GM21825 (cell line): Measurements from ENCODE around the gene FAM3C.

Experiments used
- ATAC-seq: cut with Tn5 transposase; IDR thresholded peaks from one replicate; pipeline ENCODE4 v1.9.1; 2021; ENCODE audit warnings: mild to moderate bottlenecking, moderate library complexity; ENCODE audit not compliant: unreplicated experiment

FAM3C gene

DNA sequence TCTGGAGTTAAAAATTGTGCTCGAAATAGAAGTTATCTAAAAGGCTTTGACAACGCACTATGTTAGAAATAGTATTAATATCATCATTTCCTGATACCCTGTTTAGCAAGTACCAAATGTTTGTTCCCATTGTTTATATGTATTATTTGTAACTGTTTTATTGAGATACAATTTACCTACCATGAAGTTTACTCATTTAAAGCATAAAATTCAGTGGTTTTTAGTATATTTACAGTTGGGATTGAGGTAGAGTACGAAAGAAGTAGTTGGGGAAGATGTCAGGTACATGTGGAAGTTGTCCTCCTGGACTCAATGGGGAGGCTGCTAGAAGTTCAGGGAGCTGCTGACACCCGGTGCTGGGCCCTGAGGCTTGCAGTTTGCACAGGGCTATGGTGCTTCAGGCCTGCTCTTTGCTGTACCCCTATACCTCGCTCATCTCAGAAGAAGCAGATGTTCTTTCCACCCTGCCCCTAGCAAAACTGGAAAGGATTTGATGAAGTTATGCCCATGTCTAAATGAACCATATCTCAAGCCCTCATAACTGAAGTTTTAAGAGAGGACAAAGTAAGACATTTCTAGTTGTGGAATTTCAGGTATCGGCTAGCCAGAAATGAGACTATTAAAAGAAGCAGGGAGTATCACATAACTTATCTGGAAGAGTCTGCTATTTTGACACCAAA, 92.5 kb downstream of the FAM3C start:
- no peak for ATAC-seq

- ATAC-seq = peak; percentile 97
These were observed 93.8 kb downstream of the FAM3C start for GRCh38 chr7:121302214-121302745.

DNA sequence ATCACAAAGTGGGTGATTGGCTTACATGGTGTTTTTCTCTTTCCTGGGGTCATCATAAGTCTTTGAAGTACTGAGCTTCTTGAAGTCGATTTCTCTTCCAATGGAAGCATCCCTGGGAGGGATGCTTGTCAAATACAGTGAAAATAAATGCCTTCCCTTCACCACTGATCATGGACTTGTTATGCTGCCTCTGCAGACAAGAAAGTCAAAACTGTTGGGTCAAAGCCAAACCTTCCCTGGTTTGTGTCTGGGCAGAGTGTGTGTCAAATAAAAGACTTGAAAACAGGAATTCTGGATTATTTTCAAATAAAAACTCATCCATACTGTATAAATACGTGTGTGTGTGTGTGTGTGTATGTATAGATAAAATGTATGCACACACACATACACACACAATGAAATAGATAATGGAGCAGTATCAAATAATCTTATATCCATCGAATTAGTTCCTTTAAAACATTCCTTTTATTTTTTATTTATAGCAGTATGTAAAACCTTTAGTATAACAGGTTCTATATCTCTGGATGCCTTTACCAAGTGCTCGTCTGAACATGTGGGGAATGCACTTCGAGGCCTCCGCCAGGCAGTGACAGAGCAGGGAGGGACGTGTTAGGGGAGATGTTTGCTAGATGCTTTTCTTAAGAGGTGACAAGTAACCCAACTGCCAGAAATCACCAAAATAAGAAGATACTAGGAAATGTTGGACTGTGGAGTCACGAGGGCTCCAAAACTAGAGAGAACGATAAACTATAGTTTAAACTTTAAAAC, 94.5 kb downstream of the FAM3C start:
- no peak for ATAC-seq

- ATAC-seq = no peak
These were observed 95.3 kb downstream of the FAM3C start for GRCh38 chr7:121300685-121301420.
